HG02678 (cell line): Measurements from ENCODE around the gene CXCR3.
"Not testable (repeated sequence)": the region's sequence is repeated elsewhere in the genome, so short reads cannot be mapped to it uniquely, and the experiment has no call there.

Source experiments
- ATAC-seq: cut with Tn5 transposase; IDR thresholded peaks from one replicate; pipeline ENCODE4 v1.9.1; 2021; ENCODE audit warnings: mild to moderate bottlenecking, moderate library complexity; ENCODE audit not compliant: unreplicated experiment

The CXCR3 gene

DNA sequence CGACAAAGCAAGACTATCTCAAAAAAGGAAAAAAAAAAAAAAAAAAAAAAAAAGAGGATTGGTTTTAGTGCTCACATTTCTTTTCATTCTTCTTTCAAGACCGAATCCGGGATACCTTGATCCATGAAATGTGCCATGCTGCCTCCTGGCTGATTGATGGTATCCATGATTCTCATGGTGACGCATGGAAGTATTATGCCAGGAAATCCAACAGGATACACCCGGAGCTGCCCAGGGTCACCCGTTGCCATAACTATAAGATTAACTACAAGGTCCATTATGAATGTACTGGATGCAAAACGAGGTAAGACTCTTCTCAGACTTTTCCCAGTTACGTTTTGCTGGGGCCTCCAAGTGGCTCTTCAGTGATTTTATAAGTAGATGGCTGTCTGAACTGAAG is 6.1 kb downstream of the CXCR3 start:
- no peak for ATAC-seq

DNA sequence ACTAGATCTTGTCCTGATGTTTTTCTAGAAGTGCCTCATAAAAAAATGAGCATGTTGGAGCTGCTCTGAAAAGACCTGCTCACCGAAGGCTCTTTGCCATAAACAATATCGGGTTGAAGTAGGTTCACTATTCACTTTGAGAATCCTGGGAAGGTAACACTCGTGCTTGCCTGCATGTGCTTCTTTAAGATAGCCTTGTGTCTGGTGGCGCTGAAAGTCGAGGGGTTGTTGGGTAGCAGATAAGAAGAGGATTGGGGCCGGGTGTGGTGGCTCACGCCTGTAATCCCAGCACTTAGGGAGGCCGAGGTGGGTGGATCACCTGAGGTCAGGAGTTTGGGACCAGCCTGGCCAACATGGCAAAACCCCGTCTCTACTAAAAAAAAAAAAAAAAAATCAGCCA is 6.6 kb downstream of the CXCR3 start:
- ATAC-seq: not testable (repeated sequence)

DNA sequence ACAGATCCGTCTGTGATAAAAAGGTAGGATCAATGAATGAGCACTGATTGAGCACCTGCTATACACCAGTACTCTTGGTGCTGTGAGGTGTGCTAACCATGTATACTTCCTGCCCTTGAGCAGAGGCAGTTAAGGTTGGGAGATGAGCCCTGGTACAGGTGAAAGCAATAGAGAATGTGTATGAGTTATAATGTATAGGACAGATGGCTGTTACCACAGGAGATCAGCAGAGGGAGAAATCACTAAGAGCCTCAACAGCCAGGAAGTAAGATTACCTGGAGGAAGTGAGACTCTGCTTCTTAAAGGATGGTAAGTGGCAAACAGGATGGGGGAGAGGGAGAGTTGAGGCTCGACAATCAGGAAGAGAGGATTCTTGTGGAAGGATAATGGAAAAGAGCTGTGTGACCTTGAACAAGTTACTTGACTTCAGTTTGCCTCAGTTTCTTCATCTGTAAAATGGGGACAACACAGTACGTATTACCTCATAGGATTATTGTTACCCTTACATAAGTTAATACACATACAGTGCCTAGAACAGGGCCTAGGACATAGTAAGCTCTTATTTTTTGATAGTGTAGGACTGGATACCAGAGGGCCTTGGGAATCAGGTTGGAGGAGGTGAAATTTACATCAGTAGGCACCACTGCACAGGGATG is 9.1 kb downstream of the CXCR3 start:
- no peak for ATAC-seq

DNA sequence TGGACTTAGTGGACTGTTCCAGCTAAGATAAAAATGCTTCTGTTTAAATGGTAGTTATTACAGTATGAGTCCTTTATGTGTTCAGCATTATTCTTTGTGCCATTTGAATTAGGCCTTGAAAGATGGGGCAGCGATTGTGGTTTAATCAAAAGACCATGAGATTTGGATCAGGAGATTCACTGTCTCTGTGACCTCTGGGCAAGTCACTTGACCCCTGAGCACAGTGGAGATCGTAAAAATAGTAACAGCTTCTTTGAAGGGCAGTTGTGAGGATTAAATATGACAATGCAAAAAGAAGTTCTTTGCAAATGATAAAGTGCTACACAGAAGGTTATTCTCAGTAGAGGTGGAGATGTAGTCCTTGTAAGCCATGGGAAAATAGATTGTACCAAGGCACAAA is 10.8 kb downstream of the CXCR3 start:
- no peak for ATAC-seq

DNA sequence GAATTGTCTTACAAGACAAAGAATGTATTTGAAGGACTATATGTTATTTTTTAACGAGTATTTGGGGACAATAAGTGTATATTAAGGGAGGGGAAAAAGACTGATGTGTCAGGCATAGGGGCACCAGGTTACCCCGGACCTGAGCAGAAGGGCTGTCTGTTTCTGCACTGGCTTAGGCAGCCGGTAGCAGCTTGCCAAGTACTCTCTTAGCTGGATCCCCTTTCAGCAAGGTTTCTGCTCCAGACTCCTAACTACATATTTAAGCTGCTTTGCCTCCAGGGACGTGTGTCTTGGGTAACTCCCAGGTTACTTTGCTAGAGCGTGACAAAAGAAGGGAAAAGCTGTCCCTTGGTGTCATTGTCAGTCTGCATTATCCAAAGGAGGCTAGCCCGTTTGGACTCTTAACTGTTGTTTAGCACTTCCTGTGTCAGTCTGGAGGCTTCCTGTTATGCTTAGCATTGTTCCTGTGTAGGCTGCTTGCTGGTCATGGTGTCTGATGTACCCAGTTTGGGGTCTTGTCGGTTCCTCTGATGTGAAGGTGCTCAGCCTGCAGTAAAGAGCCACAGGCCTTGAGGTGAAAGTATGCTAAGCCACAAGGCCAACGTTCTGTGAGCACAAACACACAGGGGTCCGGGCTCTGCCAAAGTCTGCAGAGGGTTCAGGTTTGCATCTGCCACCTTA is 11.6 kb downstream of the CXCR3 start:
- ATAC-seq: no peak

DNA sequence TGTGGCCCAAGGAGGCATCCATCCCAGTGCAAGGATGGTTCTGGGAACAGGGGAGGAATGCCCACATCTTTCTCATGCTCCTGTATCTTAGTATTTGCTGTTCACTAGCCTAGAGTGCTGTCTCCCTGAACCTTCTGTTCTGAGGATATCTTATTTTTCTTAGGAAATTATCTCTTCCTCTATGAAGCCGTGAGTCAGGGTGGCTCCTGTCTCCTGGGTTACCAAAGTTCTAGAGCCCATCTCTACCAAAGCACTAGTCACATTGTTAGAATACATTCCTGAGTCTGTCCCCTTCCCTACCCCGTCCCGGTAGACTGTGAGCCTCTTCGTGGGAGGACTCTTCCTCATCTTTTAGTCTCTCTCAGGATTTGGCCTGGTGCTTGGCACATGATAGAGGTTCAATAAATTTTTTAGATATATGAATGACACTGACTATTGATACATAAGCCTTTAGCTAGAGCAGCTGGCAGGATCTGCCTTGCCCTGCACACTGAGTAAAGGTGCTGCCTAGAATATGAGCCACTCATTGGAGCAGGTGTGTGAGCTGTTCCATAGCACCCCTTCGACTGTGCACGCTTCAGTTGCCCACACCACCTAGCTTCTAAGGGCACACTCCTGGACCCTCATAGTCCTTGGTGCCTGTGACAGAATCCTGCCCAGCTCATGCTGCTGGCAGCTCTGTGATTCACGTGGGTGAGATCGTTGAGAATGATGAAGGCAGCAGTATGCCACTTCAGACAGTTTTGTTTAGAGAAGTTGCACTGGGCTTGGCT is 13.3 kb downstream of the CXCR3 start:
- ATAC-seq: no peak

DNA sequence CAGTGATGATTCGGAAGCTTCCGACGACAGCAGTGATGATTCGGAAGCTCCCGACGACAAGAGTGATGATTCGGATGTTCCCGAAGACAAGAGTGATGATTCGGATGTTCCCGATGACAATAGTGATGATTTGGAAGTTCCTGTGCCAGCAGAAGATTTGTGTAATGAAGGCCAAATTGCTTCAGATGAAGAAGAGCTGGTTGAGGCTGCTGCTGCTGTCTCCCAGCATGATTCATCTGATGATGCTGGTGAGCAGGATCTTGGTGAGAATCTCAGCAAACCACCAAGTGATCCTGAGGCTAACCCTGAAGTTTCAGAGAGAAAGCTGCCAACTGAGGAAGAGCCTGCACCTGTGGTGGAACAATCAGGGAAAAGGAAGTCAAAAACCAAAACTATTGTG is 14.2 kb downstream of the CXCR3 start:
- ATAC-seq: no peak

DNA sequence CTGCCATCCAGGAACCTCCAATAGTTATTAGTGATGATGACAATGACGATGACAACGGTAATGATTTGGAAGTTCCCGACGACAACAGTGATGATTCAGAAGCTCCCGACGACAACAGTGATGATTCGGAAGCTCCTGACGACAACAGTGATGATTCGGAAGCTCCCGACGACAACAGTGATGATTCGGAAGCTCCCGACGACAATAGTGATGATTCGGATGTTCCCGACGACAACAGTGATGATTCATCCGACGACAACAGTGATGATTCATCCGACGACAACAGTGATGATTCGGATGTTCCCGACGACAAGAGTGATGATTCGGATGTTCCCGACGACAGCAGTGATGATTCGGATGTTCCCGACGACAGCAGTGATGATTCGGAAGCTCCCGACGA is 14.7 kb downstream of the CXCR3 start:
- ATAC-seq: no peak

DNA sequence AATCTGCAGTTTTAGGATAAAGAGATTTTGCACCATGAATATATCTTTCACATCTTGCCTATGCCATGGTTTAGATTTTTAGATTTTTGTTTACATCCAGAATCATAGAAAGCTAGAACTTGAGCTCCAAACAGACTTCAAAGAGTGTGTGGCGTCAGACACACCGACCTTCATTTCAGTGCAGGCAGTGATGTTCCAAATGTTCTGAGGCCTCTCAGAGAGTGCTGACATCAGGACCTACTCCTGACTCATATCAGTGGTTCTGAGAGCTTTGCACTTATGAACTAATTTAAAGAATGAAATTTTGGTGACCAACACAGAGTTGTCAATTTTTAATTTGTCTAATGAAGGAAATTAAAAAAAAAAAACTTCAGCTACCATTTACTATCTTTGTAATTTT is 18.3 kb downstream of the CXCR3 start:
- ATAC-seq: no peak

DNA sequence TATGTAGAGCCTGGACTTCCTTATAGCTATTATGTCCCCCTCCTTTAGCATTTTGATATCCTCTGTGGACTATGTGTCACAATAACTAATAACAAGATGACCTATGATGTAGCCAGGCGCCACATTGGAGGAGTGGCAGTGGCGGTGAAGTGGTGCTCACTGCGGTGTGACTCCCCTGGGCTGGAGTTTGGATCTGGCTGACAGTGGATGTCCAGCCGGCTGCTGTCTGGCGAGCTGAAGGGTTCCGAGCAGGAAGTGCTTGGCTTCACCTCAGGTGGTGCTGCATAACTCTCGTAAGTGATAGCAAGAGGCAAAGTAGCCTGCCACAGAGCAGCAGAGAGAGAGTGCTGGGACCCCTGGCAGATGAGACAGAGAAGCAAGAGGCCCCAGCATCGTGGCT is 25.1 kb downstream of the CXCR3 start:
- not testable (repeated sequence) for ATAC-seq

DNA sequence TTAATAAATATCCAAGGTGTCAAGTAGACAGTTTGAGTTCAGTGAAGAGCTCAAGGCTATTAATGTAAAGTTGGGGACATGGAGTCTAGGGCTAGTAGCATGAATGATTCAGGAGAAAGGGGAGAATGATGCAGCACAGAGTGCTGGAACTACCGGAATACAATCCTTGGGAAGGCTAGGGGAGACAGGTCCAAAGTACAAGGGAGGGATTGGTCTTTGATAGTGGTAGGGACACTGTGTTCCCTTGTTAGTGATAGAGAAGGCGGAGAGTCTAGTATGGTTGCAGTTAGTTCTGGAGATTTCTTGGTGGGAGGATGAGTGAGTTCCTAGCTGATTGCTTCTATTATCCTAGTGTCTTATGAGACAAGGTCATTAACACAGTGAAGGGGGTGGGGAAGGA is 31.4 kb downstream of the CXCR3 start:
- ATAC-seq: no peak

DNA sequence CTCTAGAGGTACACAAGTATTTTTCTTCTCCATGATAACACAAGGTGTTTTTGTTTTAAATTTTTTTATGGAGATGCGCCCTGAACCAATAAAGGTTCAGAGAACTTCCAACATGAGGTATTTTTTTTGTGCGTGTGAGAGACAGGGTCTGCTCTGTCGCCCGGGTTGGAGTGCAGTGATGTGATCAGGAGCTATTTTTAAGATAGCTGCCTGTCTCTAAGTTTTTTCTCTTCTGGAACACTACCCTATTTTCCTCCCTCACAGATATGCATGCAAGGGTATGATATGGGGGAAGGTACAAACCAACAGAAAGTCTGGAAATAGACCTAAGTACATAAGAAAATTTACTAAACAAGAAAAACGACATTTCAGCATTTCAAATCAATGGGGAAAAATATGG is 37.1 kb downstream of the CXCR3 start:
- no peak for ATAC-seq

DNA sequence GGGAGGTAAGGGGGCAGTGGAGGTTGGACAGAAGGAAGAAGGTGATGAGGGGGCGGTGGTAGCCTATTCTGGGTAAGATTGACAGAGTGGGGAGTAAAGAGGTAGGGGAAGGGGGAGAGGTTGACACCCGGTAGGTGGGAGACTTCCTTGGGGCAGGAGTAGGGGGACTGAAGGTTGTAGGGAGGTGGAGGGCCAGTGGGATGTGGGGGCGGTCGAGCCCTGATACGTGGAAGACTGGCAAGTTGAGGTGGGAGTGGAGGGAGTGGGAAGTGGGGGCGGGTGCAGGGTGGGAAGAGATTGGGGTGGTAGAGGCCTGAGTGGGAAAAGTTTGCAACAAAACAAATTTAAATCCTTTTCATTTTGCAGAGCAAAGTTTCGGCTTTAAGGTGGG is 38.3 kb downstream of the CXCR3 start:
- no peak for ATAC-seq

DNA sequence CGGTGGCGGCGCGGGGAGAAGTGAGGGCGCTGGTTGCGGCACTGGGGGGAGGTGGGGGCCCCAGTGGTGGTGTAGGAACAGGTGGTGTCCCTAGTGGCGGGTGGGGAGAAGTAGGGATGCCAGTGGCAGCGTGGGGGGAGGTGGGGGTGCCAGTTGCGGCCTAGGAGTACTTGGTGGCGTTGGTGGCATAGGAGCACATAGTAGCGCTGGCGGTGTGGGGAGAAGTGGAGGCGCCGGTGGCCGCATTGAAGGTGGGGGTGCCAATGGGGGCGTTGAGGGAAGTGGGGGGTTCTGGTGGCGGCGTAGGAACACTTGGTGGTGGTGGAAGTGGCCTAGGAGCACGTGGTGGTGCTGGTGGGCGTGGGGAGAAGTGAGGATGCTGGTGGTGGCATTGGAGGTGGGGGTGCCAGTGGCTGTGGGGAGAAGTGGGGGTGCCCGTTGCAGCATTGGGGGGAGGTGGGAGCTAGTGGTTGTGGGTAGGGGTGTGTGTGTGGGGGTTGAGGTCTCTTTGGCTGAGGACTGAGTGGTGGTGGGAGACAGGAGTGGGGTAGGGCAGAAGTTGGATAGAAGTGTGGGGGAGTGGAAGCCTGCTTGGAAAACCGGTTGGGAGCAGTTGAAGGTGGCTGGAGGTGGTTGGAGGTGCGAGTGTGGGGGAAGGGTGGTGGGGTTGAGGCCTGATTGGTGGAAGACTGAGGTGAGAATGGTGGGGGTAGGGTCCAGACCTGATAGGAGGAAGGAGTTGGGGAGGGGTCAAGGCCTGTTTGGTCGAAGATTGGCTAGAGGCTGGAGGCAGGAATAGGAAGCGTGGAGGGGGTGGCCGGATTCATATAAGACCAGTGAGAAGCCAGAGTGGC is 38.9 kb downstream of the CXCR3 start:
- ATAC-seq: no peak

DNA sequence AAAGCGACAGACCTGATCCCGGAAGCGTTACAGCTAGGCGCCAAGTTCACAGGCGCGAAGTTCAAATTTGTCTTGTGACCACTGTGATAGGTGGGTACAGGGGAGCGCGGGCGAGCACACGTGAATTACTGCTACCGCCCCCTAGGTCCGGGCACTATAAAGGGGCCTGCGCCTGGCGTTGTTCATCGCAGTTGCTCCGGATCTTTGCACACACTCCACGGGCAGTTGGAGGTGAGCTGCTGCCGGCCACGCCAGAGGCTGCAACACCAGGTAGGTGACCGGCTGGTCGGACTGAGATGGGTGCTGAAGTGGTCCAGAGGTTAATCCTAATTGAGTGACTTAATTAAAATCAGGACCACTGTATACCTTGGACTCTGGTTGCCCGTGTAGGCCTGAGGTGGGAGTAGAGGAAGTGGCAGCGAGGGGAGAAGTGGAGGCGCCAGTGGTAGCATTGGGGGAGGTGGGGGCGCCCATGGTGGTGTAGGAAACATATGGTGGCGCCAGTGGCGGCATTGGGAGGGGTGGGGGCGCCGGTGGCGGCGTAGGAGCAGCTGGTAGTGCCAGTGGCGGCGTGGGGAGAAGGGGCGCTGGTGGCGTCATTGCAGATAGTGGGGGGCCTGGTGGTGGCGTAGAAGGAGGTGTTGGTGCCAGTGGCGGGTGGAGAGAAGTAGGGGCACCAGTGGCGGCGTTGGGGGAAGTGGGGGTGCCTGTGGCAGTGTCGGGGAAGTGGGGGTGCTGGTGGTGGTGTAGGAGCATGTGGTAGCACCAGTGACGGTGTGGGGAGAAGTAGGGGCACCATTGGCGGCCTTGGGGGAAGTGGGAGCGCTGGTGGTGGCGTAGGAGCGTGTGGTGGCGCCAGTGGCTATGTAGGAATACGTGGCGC is 39.8 kb downstream of the CXCR3 start, which contains the start of gene GCNA:
TSS of gene GCNA (plus strand) at position 185 of the 883 bp plus-strand sequence. CDS start 2,385 bp downstream, outside the sequence.
- no peak for ATAC-seq

DNA sequence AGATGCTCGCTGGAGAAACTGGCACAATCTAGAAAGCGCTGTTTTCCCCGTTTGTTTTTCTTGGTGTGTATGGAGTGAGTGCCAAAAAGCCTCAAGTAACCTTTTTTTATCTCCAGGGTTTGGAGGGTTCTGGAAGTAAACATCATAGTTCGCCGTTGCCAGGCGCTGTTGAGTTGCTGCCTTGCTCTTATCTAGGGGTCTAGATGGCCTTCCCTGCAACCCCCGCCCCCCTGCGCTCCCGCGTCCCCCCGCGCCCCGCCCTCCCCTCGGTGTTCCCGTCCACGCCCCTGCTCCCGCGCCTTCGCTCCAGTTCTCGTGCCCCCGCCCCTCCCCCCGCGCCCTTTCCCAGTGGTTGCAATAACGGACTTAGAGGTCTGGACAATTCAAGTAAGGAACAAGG is 40.6 kb downstream of the CXCR3 start:
- ATAC-seq: no peak

DNA sequence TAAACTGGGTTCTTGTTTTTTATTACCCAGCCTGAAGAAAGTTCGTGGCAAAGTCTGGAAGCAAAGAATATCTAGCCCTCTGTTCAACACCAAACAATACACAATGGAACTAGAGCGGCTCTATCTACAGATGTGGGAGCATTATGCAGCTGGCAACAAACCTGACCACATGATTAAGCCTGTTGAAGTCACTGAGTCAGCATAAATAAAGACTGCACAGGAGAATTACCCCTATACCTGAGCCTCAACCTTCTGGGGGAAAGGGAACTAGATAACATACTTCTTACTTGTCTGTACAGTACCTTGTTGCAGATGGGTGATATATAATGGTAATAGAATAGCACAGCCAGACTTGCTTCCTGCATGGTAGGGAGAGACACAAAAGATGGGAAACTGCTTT is 44.7 kb downstream of the CXCR3 start:
- no peak for ATAC-seq

DNA sequence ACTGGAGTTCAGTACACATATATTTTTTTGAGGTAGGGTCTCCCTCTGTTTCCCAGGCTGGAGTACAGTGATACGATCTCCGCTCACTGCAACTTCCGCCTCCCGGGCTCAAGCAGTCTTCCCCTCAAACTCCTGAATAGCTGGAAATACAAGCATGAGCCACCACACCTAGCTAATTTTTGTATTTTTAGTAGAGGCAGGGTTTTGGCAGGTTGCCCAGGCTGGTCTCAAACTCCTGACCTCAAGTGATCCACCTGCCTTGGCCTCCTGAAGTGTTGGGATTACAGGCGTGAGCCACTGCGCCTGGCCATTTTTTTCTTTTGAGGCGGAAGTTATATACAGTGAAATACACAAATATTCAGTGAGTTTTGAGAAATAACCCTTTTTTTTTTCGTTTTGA is 46.9 kb downstream of the CXCR3 start:
- not testable (repeated sequence) for ATAC-seq
